Panc1 (cell line): ENCODE results near the gene DUSP16. TPM values are rescaled to one million over a fixed set of nuclear protein-coding genes. Genes with fewer than 3 reads are reported as not detected.

ENCODE experiments used
- ATAC-seq: fragments of 200-7000 bp; cut with Tn5 transposase; 2 replicates; pipeline ENCODE4 v1.9.1; 2020; ENCODE audit warnings: mild to moderate bottlenecking, moderate library complexity
- BruUV-seq: library from RNA; stranded (reverse); fragments of 400-500 nt; replicated peaks from 2 replicates; lab custom pipeline; 2021; lab: Mats Ljungman, UMichigan
- CTCF ChIA-PET: fragments of 300-600 bp; sonication (Branson Sonifier 250); formaldehyde crosslinking; loops from one replicate; lab custom pipeline; 2022; ENCODE audit warnings: antibody characterized with exemption; lab: Charles Lee
- POLR2A ChIA-PET: fragments of 300-600 bp; sonication (Branson Sonifier 250); formaldehyde crosslinking; loops from one replicate; lab custom pipeline; 2022; ENCODE audit warnings: antibody characterized with exemption; lab: Charles Lee
- DNase-seq: peaks from one replicate; pipeline ENCODE4 v3.0.0-alpha.2; 2010; ENCODE audit warnings: low read depth, low spot score
- H3K27ac ChIP-seq: 2 replicates; pipeline ENCODE4 v1.5.1; 2011; ENCODE audit warnings: mild to moderate bottlenecking, low read length, inconsistent platforms
- H3K27me3 ChIP-seq: fragments of 200-500 bp; sonication (Bioruptor generic); 2 replicates; pipeline ENCODE4 v1.6.0; 2014; ENCODE audit warnings: low read length, inconsistent platforms; ENCODE audit not compliant: control insufficient read depth, insufficient read depth
- H3K36me3 ChIP-seq: fragments of 200-500 bp; sonication (Bioruptor generic); 2 replicates; pipeline ENCODE4 v1.5.1; 2014; ENCODE audit warnings: inconsistent platforms, mild to moderate bottlenecking, low read length, moderate library complexity; ENCODE audit not compliant: control insufficient read depth, insufficient read depth
- H3K4me1 ChIP-seq: 2 replicates; pipeline ENCODE4 v1.5.1; 2011; ENCODE audit warnings: inconsistent platforms, mild to moderate bottlenecking, low read length, moderate library complexity; ENCODE audit not compliant: control insufficient read depth, insufficient read depth
- H3K4me3 ChIP-seq, 2 experiments: 2 replicates each; pipeline ENCODE4 v1.5.1; 2011 to 2012; ENCODE audit warnings: low read depth in 2 of 2, low read length in 2 of 2, mild to moderate bottlenecking in 2 of 2, inconsistent platforms in 1 of 2, moderate library complexity in 1 of 2
- H3K9me3 ChIP-seq: fragments of 200-500 bp; sonication (Bioruptor generic); 2 replicates; pipeline ENCODE4 v1.5.1; 2014; ENCODE audit warnings: low read depth, mild to moderate bottlenecking, inconsistent platforms, low read length, moderate library complexity; ENCODE audit not compliant: control insufficient read depth, insufficient read depth
- CTCF ChIP-seq: fragments of 450-650 bp; IDR thresholded peaks from 2 replicates; pipeline ENCODE4 v1.5.1; 2017; ENCODE audit warnings: mild to moderate bottlenecking
- POLR2AphosphoS5 ChIP-seq: IDR thresholded peaks from 2 replicates; pipeline ENCODE4 v1.6.1; 2012; ENCODE audit warnings: mild to moderate bottlenecking, low read depth, low read length, moderate library complexity
- SIN3A ChIP-seq: IDR thresholded peaks from 2 replicates; pipeline ENCODE4 v1.6.1; 2012; ENCODE audit warnings: low read depth, mild to moderate bottlenecking, low read length, moderate library complexity, borderline replicate concordance; ENCODE audit not compliant: insufficient read depth
- TCF7L2 ChIP-seq: IDR thresholded peaks from 2 replicates; pipeline ENCODE4 v1.6.1; 2011; ENCODE audit warnings: mild to moderate bottlenecking, low read depth, low read length, inconsistent platforms
- in situ Hi-C: cut with HindIII; loops from 2 replicates; pipeline ENCODE4 v1.10.0; 2016; ENCODE audit warnings: low sequenced_read_pairs, low pct_unique_long_range_greater_than_20kb
- intact Hi-C: fragments of 100-400 bp; cut with micrococcal nuclease; formaldehyde crosslinking; loops from one replicate; pipeline ENCODE4 v1.10.0; 2022; ENCODE audit not compliant: unreplicated experiment
- total RNA-seq: library from RNA; stranded (reverse); gene quantifications from one replicate; pipeline ENCODE4 v1.2.1, GENCODE V29; 2021; ENCODE audit not compliant: unreplicated experiment
- TF ChIP-seq, protein P1 (sequence below), 2 experiments: IDR thresholded peaks; 2 replicates each; pipeline ENCODE4 v1.6.1; 2011 to 2012; ENCODE audit warnings: low read depth in 2 of 2, control low read depth in 1 of 2, low read length in 1 of 2, mild to moderate bottlenecking in 1 of 2, moderate library complexity in 1 of 2; ENCODE audit not compliant: insufficient read depth in 1 of 2

The DUSP16 gene
- total RNA-seq, 1 experiment from 2014 or later = 12.9 TPM

DNA sequence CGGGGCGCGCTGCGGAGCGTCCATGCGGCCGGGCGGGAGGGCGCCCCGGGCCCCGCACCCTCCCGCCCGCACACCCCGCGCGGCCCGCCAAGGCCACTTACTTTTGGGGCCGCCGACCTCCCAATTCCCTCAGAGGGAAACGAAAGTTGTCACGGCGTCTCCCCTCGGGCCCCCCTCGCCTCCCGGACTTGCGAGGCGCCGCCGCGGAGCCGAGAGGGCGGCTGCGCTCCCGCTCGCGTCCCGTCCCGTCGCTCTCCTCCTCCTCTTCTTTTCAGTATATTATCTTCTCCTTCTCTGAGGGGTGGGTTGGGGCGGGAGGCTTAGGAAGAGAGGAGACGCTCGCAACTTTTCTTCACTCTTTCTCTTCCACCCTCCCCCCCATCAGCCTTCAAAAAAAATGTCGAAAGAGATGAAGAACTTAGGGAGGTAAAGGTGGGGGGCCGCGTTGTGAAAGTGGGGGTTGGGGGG lies 613 bp downstream of the DUSP16 start:
- peak overlapping the region; percentile 69 to 78 for H3K4me3 ChIP-seq
- peaks cover 3% of the 10 kb centered on the region; the same call in 1 of the 2 replicates for H3K36me3 ChIP-seq
- no peaks in the 10 kb centered on the region for H3K27me3 ChIP-seq
- in situ Hi-C loops = no loop called here
- no peaks in the 10 kb centered on the region for H3K9me3 ChIP-seq
- TF ChIP-seq, protein P1, sequence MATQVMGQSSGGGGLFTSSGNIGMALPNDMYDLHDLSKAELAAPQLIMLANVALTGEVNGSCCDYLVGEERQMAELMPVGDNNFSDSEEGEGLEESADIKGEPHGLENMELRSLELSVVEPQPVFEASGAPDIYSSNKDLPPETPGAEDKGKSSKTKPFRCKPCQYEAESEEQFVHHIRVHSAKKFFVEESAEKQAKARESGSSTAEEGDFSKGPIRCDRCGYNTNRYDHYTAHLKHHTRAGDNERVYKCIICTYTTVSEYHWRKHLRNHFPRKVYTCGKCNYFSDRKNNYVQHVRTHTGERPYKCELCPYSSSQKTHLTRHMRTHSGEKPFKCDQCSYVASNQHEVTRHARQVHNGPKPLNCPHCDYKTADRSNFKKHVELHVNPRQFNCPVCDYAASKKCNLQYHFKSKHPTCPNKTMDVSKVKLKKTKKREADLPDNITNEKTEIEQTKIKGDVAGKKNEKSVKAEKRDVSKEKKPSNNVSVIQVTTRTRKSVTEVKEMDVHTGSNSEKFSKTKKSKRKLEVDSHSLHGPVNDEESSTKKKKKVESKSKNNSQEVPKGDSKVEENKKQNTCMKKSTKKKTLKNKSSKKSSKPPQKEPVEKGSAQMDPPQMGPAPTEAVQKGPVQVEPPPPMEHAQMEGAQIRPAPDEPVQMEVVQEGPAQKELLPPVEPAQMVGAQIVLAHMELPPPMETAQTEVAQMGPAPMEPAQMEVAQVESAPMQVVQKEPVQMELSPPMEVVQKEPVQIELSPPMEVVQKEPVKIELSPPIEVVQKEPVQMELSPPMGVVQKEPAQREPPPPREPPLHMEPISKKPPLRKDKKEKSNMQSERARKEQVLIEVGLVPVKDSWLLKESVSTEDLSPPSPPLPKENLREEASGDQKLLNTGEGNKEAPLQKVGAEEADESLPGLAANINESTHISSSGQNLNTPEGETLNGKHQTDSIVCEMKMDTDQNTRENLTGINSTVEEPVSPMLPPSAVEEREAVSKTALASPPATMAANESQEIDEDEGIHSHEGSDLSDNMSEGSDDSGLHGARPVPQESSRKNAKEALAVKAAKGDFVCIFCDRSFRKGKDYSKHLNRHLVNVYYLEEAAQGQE (IDR thresholded peaks at IDR 0.05; ENCODE audit: insufficient read depth in 1 of 2, low read depth in 2 of 2, low read length in 1 of 2) = no peak
- TF ChIP-seq POLR2AphosphoS5 (no peak; the same call in 1 of the 2 replicates), CTCF (no peak), SIN3A (no peak), TCF7L2 (no peak)
- H3K4me1 ChIP-seq = peaks cover 15% of the 10 kb centered on the region
- CTCF ChIA-PET = no interaction called here
- peak; percentile 21 for ATAC-seq
- DNase-seq = no peak
- POLR2A ChIA-PET = no interaction called here
- peak overlapping the region; percentile 76; the same call in 1 of the 2 replicates for H3K27ac ChIP-seq
- no TSS peak for BruUV-seq
- intact Hi-C loops = no loop called here

GRCh38 chr12:12561371-12562015 lies 1.2 kb downstream of the DUSP16 start:
- intact Hi-C loops = no loop called here
- TF ChIP-seq SIN3A (no peak), CTCF (peak; percentile 17; the same call in 1 of the 2 replicates)
- no TSS peak for BruUV-seq
- ATAC-seq (peak; percentile 53), DNase-seq (no peak)
- no peaks in the 10 kb centered on the region for H3K27me3 ChIP-seq
- no peaks in the 10 kb centered on the region for H3K9me3 ChIP-seq
- peaks cover 3% of the 10 kb centered on the region; the same call in 1 of the 2 replicates for H3K36me3 ChIP-seq
- POLR2A ChIA-PET = interaction anchor here (0.6 kb wide), 1 partner anchor 178 kb away, joined by 3 read pairs; no protein-coding TSS in a partner anchor
- peak overlapping the region; percentile 69 to 78 for H3K4me3 ChIP-seq
- H3K4me1 ChIP-seq = peaks cover 15% of the 10 kb centered on the region
- CTCF ChIA-PET = no interaction called here
- in situ Hi-C loops = no loop called here
- H3K27ac ChIP-seq = peak overlapping the region; percentile 81
